Ovary (tissue), 9 donors: ENCODE data around the gene TAS2R60. TPM values are rescaled to one million over a fixed set of nuclear protein-coding genes. Genes with fewer than 3 reads are reported as not detected.

Experiments used
- DNase-seq, 5 donors: peaks; one replicate each; pipeline ENCODE4 v3.0.0-alpha.2; 2019 to 2020
- H3K27ac ChIP-seq, 2 donors: fragments of 200-600 bp; one replicate each; pipeline versions ENCODE4 v1.5.1 to v1.8.0; 2019 to 2022
- H3K27me3 ChIP-seq: fragments of 200-600 bp; one replicate; pipeline ENCODE4 v1.8.0; 2022
- H3K36me3 ChIP-seq: fragments of 200-600 bp; sonication (generic); one replicate; pipeline ENCODE4 v1.5.1; 2019
- H3K4me1 ChIP-seq: one replicate; pipeline ENCODE4 v1.8.1; 2013; ENCODE audit warnings: mild to moderate bottlenecking, moderate library complexity; ENCODE audit not compliant: insufficient read depth
- H3K4me3 ChIP-seq: fragments of 200-600 bp; sonication (generic); one replicate; pipeline ENCODE4 v1.5.1; 2017
- H3K9me3 ChIP-seq, 2 donors: fragments of 200-600 bp in 1 of 2; sonication (generic) in 1 of 2; one replicate each; pipeline versions ENCODE4 v1.5.1 to v1.8.1; 2013 to 2019; ENCODE audit warnings: mild to moderate bottlenecking in 1 of 2, moderate library complexity in 1 of 2
- EP300 ChIP-seq: sonication (generic); formaldehyde crosslinking; IDR thresholded peaks from one replicate; pipeline ENCODE4 v1.6.1; 2017; ENCODE audit warnings: antibody characterized with exemption
- POLR2A ChIP-seq: fragments of 450-650 bp; IDR thresholded peaks from one replicate; pipeline ENCODE4 v1.6.1; 2017; ENCODE audit warnings: antibody characterized with exemption, mild to moderate bottlenecking, moderate library complexity
- WGBS, 3 donors: extraction: QIAGEN DNeasy Blood & Tissue Kit in 1 of 3; methylation state at CpG; one replicate each; pipeline versions ENCODE4 v1.1.5 to v1.1.7; 2013 to 2017; 5-methylcytosine and 5-hydroxymethylcytosine counted together
- intact Hi-C, 4 donors: fragments of 100-400 bp; cut with DNase I; formaldehyde crosslinking; loops; one replicate each; pipeline versions ENCODE4 v1.11.0 to v1.15.1; 2022 to 2023
- polyA plus RNA-seq, 2 donors: library from polyadenylated mRNA; stranded (reverse); fragments of 200-250 nt in 1 of 2; fragments of 350-450 nt in 1 of 2; fragmentation: Illumina TruSeq in 1 of 2; extraction: RNeasy Lipid Tissue Mini Kit (QIAGEN cat#74804) in 1 of 2; gene quantifications; one replicate each; pipeline ENCODE4 v1.2.3, GENCODE V29; 2013 to 2014
- total RNA-seq, 7 donors: library from RNA; depleted of rRNA in 2 of 7; stranded (reverse); fragments of >200 nt in 2 of 7; fragmentation: NEBNext Ultra II Directional in 3 of 7; extraction: Animal tissue kit (Norgen Biotek cat#: 25700) in 3 of 7; gene quantifications; one replicate each; pipeline versions ENCODE4 v1.1.0 to v1.2.4, GENCODE V29; 2016 to 2023
- TF ChIP-seq, protein P1 (sequence below), 3 donors: fragments of 450-650 bp in 2 of 3; fragments of 200-600 bp in 1 of 3; IDR thresholded peaks; one replicate each; pipeline versions ENCODE4 v1.5.1 to v1.8.0; 2016 to 2022; ENCODE audit warnings: antibody characterized with exemption in 3 of 3, mild to moderate bottlenecking in 1 of 3
- donor health status: DM: no; HTN: no; CAD: no; lungs with moderate emphysema.
- donor health status: DM: no; HTN: no; CAD: no.
- donor health status: Bipolar disorder and iron deficiency.
- donor health status: DM: yes; HTN: yes; CAD: no.
- donor health status: DM: no; HTN: no; CAD: no.
- donor health status: DM: yes; HTN: yes; CAD: no.

The TAS2R60 gene
- total and polyA plus RNA-seq, 9 donors: 0.98 TPM; not detected in 8

DNA sequence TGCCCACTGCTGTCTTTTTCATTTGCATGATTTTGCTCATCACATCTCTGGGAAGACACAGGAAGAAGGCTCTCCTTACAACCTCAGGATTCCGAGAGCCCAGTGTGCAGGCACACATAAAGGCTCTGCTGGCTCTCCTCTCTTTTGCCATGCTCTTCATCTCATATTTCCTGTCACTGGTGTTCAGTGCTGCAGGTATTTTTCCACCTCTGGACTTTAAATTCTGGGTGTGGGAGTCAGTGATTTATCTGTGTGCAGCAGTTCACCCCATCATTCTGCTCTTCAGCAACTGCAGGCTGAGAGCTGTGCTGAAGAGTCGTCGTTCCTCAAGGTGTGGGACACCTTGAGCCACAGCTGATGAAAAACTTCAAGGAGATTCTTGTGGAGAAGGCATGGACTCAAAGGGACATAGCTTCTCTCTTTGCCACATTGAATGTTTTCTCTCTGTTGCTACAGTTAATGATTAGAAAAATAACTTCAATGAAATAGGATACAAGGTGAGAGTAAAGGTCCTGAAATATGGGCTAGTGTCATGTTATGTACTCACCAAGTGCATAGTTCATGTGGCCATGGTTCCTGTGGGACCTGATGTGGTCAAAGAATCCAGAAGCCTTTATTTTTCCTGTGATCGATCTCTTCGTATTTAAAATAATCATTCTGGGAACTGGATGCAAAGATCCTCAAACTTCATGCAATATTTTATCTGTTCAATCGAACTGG is 970 bp downstream of the TAS2R60 start:
- DNase-seq: no peak
- Histone ChIP-seq H3K36me3 (no peaks in the 10 kb centered on the region), H3K4me1 (no peaks in the 10 kb centered on the region), H3K4me3 (no peak overlapping the region), H3K27ac (no peak overlapping the region), H3K27me3 (no peaks in the 10 kb centered on the region), H3K9me3 (no peaks in the 10 kb centered on the region)
- intact Hi-C loops: no loop called here
- TF ChIP-seq EP300: no peak
- TF ChIP-seq, protein P1, sequence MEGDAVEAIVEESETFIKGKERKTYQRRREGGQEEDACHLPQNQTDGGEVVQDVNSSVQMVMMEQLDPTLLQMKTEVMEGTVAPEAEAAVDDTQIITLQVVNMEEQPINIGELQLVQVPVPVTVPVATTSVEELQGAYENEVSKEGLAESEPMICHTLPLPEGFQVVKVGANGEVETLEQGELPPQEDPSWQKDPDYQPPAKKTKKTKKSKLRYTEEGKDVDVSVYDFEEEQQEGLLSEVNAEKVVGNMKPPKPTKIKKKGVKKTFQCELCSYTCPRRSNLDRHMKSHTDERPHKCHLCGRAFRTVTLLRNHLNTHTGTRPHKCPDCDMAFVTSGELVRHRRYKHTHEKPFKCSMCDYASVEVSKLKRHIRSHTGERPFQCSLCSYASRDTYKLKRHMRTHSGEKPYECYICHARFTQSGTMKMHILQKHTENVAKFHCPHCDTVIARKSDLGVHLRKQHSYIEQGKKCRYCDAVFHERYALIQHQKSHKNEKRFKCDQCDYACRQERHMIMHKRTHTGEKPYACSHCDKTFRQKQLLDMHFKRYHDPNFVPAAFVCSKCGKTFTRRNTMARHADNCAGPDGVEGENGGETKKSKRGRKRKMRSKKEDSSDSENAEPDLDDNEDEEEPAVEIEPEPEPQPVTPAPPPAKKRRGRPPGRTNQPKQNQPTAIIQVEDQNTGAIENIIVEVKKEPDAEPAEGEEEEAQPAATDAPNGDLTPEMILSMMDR (IDR thresholded peaks at IDR 0.05): no peak
- no peak for TF ChIP-seq POLR2A
- 89 to 94% (median 93%) methylated on average over 6 of the region's 6 CpGs for WGBS, 3 donors

DNA sequence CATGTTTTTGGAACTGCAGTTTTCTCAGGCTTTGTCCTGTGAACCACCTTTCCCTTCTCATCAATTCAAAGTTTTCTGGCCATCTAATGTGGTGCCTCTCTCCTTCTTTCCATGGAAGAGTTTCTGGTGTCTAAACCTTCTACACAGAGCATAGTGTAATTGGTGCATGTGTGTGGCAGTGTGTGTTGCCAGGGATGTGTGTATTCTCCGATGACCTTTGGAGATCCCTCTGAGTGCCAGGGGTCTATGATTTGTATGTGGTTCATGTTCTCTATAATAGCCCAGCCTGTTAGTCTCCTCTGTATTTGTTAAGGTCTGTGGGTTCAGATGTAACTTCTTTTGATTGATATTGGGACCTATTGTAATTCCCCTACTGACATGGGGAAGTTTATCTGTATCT is 1.5 kb downstream of the TAS2R60 start:
- Histone ChIP-seq H3K4me3 (no peak overlapping the region), H3K4me1 (no peaks in the 10 kb centered on the region), H3K9me3 (no peaks in the 10 kb centered on the region), H3K27me3 (no peaks in the 10 kb centered on the region), H3K27ac (no peak overlapping the region), H3K36me3 (no peaks in the 10 kb centered on the region)
- TF ChIP-seq, protein P1 (IDR thresholded peaks at IDR 0.05): no peak
- TF ChIP-seq POLR2A (no peak), EP300 (no peak)
- no peak for DNase-seq
- intact Hi-C loops: no loop called here
- WGBS, 3 donors: 96 to 97% (median 97%) methylated on average over 1 of the region's 1 CpG

GRCh38 chr7:143447466-143447865 is 4.2 kb downstream of the TAS2R60 start:
- Histone ChIP-seq H3K4me3 (no peak overlapping the region), H3K4me1 (no peaks in the 10 kb centered on the region), H3K36me3 (no peaks in the 10 kb centered on the region), H3K27ac (no peak overlapping the region), H3K27me3 (no peaks in the 10 kb centered on the region), H3K9me3 (no peaks in the 10 kb centered on the region)
- intact Hi-C loops: no loop called here
- TF ChIP-seq EP300 (no peak), POLR2A (no peak)
- TF ChIP-seq, protein P1 (IDR thresholded peaks at IDR 0.05): no peak
- 57 to 79% (median 69%) methylated on average over 3 of the region's 3 CpGs for WGBS, 3 donors
- DNase-seq: no peak

- TF ChIP-seq EP300 (no peak), POLR2A (no peak)
- TF ChIP-seq, protein P1 (IDR thresholded peaks at IDR 0.05): no peak
- no peaks in the 10 kb centered on the region for H3K36me3 ChIP-seq
- intact Hi-C loops: no loop called here
- no peaks in the 10 kb centered on the region for H3K4me1 ChIP-seq
- H3K27me3 ChIP-seq: no peaks in the 10 kb centered on the region
- no peak overlapping the region for H3K27ac ChIP-seq
- DNase-seq: no peak
- WGBS, 3 donors: 84 to 87% (median 86%) methylated on average over 5 of the region's 5 CpGs
- H3K9me3 ChIP-seq: no peaks in the 10 kb centered on the region
- no peak overlapping the region for H3K4me3 ChIP-seq
Measured at GRCh38 chr7:143448429-143448828, 5.2 kb downstream of the TAS2R60 start.
